DMS153 (cell line): Measurements from ENCODE around the gene KLHDC4.
"Not testable (repeated sequence)": the region's sequence is repeated elsewhere in the genome, so short reads cannot be mapped to it uniquely, and the experiment has no call there.

Experiments
- DNase-seq: peaks from one replicate; lab custom pipeline; 2025; lab: John Stamatoyannopoulos, UW

KLHDC4 gene

DNA sequence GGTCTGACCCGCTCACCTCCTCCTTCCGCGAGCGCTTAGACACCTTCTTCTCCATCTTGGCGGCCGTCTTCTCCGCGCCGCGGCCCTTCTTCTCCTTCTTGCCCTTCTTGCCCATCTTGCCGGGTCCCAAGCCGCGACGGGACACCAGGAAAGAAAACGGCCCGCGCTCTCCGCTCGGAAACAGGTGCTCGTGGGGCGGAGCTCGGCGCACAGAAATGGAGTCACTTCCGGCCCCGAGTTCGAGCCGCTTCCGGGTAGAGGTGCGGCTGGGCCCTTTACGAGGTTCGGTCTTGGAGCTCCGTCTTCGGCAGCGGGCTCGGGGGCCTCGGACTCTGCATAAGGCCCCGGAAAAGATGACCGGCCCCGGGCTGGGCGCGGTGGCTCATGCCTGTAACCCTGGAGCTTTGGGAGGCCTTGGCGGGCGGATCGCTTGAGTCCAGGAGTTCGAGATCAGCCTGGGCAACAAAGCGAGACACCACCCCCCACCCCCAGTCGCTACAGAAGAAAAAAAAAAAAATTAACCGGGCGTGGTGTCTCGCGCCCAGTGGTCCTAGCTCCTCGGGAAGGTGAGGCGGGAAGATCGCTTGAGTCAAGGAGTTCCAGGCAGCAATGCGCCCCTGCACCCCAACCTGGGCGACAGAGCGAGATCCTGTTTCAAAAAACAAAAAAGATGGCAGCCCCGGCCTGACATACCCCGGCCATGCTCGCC lies at the start of gene KLHDC4:
TSS of gene KLHDC4 (minus strand) at position 211 of the 709 bp plus-strand sequence. CDS start at position 115, 96 bp downstream.
- peak; percentile 25 for DNase-seq

DNA sequence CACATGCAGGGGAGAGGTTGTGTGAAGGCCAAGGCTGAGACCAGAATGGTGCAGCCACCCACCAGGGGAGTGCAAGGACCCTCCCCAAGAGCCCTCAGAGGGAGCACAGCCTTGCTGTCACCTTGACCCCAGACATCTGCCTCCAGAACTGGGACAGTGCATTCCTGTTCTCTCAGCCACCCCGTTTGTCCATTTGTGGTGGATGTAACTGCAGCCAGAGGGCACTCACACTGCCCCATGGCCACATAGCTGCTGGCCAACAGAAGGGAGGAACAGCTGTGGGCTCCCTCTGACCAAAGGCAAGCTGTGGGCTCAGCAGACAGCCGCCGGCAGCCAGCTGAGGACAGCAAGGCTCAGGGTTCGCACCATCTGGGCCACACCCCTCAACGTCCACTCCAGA lies 49.8 kb upstream of the KLHDC4 start:
- DNase-seq, result no peak

DNA sequence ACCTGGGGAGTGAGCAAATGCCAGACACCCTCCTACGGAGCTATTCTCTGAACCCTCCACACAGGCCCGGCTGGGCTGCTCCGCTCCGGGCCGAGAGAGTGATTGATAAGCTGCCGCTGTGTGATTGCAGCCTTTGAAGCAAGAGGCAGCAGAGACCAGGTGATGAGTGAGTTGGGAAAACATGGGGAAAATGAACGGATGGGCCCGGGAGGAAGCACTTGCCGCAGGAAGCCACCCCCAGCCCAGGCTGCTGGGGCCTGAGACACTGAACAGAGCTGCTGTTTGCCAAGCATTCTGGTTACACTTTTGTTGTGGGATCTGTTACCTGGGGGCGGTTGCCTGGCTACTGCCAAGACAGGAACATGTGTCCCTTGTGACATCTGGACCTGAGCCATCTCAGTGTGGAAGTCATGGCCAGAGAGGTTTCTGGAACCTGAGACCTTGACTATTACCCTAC lies 46.4 kb upstream of the KLHDC4 start:
- DNase-seq, result peak; percentile 86

DNA sequence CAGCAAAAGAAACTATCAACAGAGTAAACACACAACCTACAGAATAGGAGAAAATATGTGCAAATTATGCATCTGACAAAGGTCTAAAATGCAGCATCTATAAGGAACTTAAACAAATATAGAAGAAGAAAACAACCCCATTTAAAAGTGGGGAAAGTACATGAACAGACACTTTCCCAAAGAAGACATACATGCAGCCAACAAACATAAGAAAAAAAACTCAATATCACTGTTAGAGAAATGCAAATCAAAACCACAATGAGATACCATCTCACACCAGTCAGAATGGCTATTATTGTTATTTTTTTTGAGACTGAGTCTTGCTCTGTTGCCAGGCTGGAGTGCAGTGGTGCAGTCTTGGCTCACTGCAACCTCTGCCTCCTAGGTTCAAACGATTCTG lies 45.7 kb upstream of the KLHDC4 start:
- DNase-seq, result not testable (repeated sequence)

DNA sequence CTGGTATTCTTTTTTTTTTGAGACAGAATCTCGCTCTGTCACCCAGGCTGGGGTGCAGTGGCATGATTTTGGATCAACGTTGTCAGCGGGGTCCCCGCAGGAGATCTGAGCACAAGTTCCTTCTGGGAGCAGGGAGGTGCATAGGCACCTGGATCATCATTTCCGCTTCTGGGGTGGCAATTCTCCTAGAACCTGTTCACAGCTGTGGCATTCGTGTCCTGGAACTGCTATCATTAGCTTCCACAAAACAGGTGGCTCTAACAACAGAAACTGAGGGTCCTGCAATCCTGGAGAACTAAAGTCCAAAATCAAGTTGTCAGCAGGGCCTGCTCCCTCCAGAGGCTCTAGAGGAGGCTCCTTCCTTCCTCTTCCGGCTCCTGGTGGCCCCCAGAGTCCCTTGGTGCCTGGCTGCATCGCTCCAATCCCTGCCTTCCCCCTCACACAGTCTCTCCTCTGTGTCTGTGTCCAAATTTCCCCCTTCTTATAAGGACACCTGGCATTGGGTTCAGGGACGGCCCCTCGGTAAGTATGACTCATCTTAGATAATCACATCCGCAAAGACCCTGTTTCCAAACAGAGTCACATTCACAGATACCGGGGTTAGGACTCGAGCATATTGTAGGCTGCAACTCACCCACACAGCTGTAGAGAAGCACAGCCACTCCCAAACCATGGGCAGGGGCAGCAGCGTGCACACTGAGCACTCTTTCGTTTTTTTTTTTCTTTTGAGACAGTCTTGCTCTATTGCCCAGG lies 43.5 kb upstream of the KLHDC4 start:
- DNase-seq, result no peak

DNA sequence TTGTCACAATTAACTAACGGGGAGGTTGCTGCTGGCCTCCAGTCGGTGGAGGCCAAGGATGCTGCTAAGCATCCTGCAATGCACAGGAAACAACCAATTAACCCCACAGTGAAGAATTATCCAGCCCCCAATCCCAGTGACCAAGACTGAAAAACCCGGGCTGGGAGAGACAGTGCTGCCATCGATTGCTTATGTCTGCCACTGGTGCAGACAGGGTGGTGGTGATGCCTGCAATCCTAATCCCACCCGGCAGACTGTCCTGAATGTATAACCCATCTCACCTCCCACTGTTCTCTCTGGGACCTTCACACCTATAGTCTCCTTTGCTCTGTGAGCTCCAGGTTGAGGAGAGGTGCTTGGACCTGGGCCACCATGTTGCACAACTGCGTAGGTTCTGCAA lies 42.3 kb upstream of the KLHDC4 start:
- no peak for DNase-seq

DNA sequence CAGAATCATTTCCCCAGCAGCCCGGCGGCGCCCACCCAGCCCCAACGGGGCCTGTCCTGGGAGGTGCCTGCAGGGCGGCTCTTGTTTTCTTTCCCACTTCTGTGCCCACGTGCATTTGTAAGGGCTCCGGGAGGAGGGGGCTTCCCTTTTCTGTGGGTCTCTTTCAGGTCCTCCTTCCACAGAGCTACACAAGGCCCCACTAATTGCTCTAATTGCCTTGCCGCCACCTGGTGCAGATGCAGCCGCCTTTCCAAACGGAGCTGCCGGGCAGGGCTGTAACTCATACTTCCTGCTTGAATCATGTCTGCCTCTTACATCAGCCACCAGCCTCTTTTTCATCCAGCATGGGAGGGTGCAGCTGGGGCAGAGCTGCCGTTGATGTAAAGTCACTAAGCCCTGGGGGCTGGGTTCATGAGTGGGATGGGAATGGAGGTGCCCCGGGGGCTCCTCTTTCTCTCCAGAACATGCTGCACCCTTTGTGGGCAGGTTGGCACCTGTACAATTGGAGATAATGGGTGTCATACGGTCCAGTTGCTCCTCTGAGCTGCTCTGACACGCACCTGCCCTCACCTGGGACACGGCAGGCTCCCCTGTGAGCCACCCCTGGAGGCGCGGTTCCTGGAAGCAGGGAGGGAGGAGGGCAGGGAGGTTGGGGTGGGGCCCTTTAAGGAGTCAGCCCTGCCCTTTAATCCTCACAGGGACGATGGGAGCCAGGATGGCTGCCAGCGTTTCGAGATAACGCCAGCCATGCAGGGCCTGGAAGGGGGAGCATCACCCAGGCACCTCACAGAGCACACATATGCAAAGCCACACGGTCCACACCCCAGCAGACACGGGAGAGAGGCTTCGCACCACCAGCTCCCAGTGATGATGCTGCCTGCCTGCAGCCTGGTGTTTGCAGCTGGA lies 41.1 kb upstream of the KLHDC4 start:
- peak; percentile 96 for DNase-seq

DNA sequence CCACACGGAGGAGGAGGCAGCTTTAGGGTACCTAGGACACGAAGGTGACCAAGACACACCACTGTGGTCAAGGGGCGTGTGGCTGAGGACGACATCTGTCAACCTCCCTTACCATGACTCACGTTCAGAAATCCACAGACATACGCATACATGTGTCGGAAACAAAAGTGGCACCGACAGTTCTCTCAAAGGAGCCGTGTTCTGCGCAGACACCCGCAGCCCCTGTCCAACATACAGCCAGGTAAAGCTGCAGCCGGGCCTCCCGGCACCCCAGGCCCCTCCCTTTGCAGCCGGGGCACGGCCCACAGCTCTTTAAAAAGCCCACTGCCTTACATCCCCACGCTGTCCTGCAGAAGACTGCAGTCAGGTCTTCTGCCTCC lies 40.5 kb upstream of the KLHDC4 start:
- no peak for DNase-seq

DNA sequence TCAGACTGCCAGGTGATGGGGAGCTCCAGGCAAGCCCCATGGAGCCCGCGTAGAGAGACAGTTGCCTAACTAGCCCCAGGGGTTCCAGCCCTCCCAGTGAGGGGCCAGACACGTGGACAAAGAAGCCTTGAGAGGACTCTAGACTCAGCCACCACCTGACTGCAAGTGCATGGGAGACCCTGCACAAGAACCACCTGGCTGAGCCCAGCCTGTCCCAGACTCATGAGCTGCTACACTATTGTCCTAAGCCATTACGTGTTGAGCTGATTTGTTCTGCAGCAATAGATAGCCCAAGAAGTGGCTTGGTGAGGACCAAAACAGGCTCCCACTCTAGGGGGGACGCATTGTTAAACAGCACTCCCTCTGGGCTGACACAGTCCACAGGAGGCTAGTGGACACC lies 37.6 kb upstream of the KLHDC4 start:
- no peak for DNase-seq

DNA sequence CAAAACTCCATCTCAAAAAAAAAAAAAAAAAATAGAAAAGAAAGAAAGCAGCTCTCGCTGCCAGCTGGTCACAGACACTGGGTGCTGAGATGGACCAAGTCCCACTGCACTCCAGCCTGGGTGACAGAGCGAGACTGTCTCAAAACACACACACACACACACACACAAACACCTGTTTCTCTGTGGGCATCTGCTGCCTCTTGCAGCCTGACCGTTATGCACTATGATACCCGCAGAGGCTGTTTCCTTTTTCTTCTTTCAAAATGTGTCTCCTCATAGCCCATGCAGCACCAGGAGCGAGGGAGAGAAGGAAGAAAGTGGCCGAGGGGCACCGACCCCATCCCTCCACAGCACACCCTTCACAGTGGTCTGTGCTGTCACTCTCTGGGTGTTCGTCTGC lies 36.9 kb upstream of the KLHDC4 start:
- DNase-seq, result no peak

DNA sequence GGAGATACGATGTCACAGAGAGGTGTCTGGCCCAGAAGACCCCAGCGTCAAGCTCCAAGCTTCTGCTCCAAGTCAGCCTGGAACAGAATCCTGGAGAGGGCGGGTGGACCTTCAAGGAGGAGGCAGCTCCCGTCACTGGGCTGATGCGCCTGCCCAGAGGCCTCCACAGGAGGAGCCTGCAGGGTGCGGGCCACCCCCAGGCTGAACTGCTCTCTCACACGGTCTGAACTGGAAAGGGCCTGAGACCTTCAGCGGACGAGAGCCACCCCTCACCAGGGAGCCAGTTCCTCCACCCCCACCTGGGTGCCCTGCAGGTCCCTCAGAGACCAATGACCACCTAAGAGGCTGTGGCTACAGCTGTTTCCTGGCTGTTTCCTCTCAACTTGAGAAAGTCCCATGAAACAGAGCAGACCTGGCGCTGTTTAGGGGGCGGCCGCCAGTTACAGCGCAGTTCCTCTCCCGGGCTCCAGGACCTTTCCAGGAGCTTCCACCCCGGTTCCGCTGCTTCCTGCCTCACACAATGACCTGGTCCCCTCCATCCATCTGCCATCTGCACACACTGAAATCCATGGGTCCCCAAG lies 36.0 kb upstream of the KLHDC4 start:
- no peak for DNase-seq

DNA sequence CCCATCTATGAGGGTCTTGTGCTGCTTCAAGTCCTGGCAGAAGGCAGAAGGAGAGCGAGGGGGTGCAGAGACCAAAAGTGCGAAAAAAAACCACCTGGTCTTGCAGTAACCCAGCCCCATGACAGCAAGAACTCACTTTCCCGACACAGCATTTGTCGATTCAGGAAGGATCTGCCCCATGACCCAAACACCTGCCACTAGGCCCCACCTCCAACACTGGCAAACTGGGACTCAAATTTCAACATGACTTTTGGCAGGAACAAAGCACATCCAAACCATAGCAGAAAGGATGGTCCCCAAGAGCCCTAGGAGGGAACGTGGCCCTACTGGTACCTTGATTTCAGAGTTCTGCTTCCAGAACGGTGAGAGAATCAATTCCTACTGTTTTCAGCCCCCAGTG lies 34.7 kb upstream of the KLHDC4 start:
- DNase-seq, result no peak

DNA sequence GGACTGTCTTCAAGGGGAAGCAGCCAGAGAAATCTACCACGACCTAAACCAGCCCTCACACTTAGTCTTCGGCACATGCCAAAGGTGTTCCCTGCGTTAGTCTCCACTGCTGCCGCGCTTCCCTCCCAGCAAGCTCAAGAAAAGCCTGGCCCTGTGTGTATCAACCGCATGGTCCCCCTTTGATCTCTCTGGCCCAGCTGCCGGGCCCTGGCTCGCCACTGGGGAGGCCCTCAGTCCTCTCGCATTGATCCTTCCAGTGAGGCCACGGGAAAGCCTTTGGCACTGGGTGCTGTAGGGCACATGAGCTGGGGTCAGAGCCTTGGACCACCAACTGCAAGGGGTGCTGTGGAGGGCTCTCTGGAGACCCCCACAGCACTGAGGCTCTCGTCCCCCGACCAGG lies 29.6 kb upstream of the KLHDC4 start:
- DNase-seq, result no peak

DNA sequence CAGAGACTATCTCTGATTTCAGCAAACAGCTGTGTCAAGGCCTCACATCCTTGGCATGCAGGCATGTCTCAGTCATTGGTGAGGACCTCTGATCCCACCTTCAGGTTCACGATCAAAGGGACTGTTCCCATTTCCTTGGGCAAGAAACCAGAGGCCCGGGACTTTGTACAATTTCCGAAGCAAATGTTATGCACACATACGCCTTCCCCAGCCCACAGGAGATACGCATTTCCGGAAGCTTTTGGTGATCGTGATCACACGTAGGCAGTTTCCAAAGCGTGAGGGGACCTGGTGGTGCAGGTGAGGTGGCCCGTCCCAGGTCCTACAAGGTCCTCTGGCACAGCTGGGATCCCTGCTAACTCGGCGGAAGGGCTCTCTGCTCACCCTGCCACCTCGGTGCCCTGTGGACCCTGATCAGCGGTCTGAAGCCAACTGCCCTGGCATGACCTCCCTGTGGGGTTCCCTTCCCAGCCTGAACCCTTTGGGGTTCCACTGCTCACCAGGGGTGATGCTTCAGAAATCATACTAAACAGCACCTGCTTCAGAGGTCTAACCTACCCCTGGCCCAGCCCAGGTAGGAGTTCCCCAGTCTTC lies 28.8 kb upstream of the KLHDC4 start:
- DNase-seq, result no peak

DNA sequence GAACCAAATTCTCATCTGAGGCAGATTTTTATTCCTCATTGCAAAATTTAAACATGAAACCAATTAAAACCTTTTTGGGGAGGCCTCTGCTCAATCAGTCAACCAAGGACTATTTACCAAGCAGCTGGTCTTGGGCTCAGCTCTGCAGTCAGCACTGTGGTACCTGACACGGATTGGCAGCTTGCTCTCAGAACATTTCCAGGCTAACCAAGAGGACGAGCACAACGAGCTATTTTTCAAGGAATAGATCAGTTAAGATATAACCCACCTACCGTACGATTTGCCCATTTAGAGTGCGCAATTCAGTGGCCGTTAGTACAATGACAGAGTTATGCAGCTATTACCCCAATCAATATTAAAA lies 26.4 kb upstream of the KLHDC4 start:
- DNase-seq, result no peak

DNA sequence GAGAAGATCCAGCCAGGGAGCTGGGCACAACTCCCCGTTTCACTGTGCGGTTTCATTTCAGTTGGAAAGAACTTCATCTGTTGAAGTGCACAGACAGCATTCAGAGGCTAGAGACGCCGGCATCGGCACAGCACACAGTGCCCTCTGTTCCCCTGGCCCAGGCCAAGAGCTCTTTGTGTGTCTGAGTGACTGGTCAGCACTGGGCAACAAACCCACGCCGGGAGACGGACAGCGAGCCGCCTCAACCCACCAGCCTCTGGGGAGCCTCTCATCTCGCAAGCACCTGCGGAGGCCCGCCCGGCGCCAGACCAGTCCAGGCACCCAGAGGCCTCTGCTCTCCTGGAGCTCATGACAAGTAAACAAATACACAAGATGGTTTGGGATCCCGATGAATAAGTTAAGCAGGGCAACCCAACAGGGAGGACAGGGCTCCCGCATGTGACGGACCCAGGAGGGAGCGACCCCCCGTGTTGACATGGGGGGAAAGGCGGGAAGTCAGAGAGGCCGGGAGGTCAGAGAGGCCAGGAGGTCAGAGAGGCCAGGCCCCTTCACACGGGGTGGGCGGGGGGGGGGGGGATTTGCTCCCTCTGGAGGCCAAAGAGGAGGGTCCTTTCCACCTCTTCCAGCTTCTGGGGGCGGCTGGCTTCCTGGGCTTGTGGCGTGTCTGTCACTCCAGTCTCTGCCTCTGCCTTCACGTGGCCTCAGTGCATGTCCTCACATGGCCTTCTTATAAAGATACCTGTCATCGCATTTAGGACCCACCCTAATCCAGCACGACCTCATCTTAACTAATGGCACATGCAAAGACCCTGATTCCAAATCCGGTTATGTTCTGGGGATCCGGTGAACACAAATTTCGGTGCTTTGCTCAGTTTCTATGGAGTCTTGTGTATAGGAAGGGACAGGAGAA lies 25.8 kb upstream of the KLHDC4 start:
- no peak for DNase-seq

DNA sequence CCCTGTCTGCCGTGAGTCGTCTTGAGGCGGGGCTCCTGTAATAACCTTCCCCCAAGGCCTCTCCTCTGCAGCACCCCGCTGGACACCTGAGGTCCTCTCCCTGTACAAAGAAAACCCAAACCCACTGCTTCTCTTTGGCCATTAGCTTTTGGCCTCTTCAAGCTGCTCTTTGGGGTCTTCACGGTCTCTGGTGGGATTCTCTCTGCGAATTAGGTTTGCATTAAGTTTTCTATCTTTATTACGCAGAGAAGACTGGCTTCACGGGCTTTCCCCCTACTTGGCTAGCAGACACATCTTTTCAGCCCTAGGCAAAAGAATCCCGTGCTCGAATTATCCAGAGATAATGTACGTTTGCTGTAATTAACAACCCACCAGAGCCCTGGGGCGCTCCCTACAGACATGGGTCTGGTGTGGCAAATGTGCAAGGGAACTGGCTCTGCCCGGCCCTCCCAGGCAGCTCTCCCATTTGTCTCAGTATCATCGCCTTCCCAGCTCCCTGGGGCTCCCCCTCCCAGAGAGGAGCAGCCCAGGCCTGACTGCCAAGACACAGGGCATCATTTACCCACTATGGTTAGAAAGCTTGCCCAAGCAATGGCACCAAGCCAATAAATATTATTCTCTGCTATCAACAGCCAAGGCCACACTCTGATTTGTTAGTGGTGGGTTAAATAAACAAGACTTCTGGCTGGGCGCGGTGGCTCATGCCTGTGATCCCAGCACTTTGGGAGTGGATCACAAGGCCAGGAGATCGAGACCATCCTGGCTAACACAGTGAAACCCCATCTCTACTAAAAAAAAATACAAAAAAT lies 24.7 kb upstream of the KLHDC4 start:
- no peak for DNase-seq

DNA sequence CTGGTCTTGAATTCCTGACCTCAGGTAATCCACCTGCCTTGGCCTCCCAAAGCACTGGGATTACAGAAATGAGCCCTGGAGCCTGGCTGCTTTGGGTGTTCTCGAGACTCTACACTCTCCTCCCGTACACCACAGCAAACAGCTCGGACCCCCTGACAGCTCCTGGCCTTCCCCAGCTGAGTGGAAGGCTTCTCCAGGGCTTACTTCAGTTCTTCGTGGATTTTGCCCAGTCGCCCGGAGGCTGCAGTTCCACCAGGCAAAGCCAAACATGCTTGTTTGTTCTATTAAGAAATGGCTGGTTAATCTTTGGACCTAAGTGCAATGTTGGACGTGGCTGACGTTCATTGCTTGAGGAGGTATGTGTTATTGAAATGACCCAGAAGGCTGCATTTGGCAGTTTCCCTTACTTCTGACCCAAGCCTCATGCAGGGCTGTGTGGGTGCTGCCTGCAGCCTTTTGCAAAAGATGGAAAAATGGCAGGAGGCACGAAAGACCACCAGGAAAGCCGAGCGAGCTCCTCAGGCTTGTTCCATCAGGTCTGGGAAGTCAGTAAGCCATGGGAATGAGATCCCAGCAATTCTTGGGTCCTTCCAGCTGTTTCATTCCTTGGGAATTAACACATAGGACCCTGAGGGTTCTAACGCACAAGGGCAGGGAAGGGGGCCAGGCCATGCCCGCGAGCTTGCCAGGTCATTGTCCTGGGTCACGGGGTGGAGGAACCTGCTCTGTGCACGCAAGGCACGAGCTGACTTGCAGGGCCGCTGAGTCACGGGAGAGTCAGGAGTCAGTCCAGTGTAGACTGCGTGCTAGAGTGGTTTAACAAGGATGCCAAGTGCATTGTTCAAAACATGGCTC lies 23.9 kb upstream of the KLHDC4 start:
- DNase-seq, result no peak
